GM21367 (cell line): Measurements from ENCODE around the gene HOXB1.
"Not testable (repeated sequence)": the region's sequence is repeated elsewhere in the genome, so short reads cannot be mapped to it uniquely, and the experiment has no call there.

Source experiments
- ATAC-seq: cut with Tn5 transposase; IDR thresholded peaks from one replicate; pipeline ENCODE4 v1.9.1; 2021; ENCODE audit not compliant: unreplicated experiment

HOXB1 gene

GRCh38 chr17:48523010-48523409 is 7.8 kb downstream of the HOXB1 start:
- no peak for ATAC-seq

- no peak for ATAC-seq
These were observed 8.7 kb downstream of the HOXB1 start for GRCh38 chr17:48522031-48522653.

GRCh38 chr17:48520631-48521079 is 10.2 kb downstream of the HOXB1 start:
- no peak for ATAC-seq

GRCh38 chr17:48519427-48519826 is 11.4 kb downstream of the HOXB1 start:
- ATAC-seq = no peak

GRCh38 chr17:48517478-48517877 is 13.3 kb downstream of the HOXB1 start:
- no peak for ATAC-seq

- ATAC-seq = no peak
These were observed 14.6 kb downstream of the HOXB1 start for GRCh38 chr17:48515925-48516900.

- no peak for ATAC-seq
These were observed 16.3 kb downstream of the HOXB1 start for GRCh38 chr17:48514477-48514876.

- ATAC-seq = no peak
These were observed 16.9 kb downstream of the HOXB1 start for GRCh38 chr17:48513666-48514455.

GRCh38 chr17:48513097-48513496 is 17.7 kb downstream of the HOXB1 start:
- no peak for ATAC-seq

GRCh38 chr17:48510761-48511604 is 19.8 kb downstream of the HOXB1 start:
- no peak for ATAC-seq

GRCh38 chr17:48510381-48510760 is 20.4 kb downstream of the HOXB1 start:
- ATAC-seq = no peak

- ATAC-seq = not testable (repeated sequence)
These were observed 21.1 kb downstream of the HOXB1 start for GRCh38 chr17:48509708-48510107.

- ATAC-seq = no peak
These were observed 24.6 kb downstream of the HOXB1 start for GRCh38 chr17:48506246-48506645.

GRCh38 chr17:48505788-48506187 is 25.0 kb downstream of the HOXB1 start:
- peak; percentile 67 for ATAC-seq

GRCh38 chr17:48504953-48505352 is 25.9 kb downstream of the HOXB1 start:
- ATAC-seq = no peak

GRCh38 chr17:48503747-48504146 is 27.1 kb downstream of the HOXB1 start:
- ATAC-seq = no peak

- ATAC-seq = no peak
These were observed 27.9 kb downstream of the HOXB1 start for GRCh38 chr17:48502901-48503300.

GRCh38 chr17:48502312-48502711 is 28.5 kb downstream of the HOXB1 start:
- no peak for ATAC-seq

- no peak for ATAC-seq
These were observed 30.1 kb downstream of the HOXB1 start for GRCh38 chr17:48500435-48501426.
